Osteocyte (in vitro differentiated cells): ENCODE data around the gene AP2A1. TPM values are rescaled to one million over a fixed set of nuclear protein-coding genes. Genes with fewer than 3 reads are reported as not detected.

Experiments
- DNase-seq: peaks from one replicate; pipeline ENCODE4 v3.0.0; 2021; ENCODE audit warnings: mixed read lengths; ENCODE audit not compliant: unreplicated experiment; ENCODE audit errors: extremely low spot score
- H3K27ac Mint-ChIP-seq: one replicate; pipeline ENCODE4 v1.8.0; 2021; ENCODE audit warnings: mild to moderate bottlenecking, mixed read lengths; ENCODE audit not compliant: unreplicated experiment
- H3K27me3 Mint-ChIP-seq: one replicate; pipeline ENCODE4 v1.8.0; 2021; ENCODE audit warnings: mixed read lengths; ENCODE audit not compliant: unreplicated experiment
- H3K36me3 Mint-ChIP-seq: one replicate; pipeline ENCODE4 v1.8.0; 2021; ENCODE audit warnings: mixed read lengths; ENCODE audit not compliant: unreplicated experiment
- H3K4me1 Mint-ChIP-seq: one replicate; pipeline ENCODE4 v1.8.0; 2021; ENCODE audit warnings: mixed read lengths; ENCODE audit not compliant: unreplicated experiment
- H3K4me3 Mint-ChIP-seq: one replicate; pipeline ENCODE4 v1.8.0; 2021; ENCODE audit warnings: mild to moderate bottlenecking, moderate library complexity, mixed read lengths; ENCODE audit not compliant: unreplicated experiment
- H3K9me3 Mint-ChIP-seq: one replicate; pipeline ENCODE4 v1.8.0; 2021; ENCODE audit warnings: mixed read lengths; ENCODE audit not compliant: unreplicated experiment
- CTCF ChIP-seq: fragments of 200-600 bp; sonication (generic); IDR thresholded peaks from 2 replicates; pipeline ENCODE4 v1.5.0; 2021; ENCODE audit warnings: antibody characterized with exemption, mild to moderate bottlenecking, moderate library complexity
- total RNA-seq: library from RNA; stranded (reverse); gene quantifications from 2 replicates; pipeline ENCODE4 v1.2.1, GENCODE V29; 2021

The AP2A1 gene
- total RNA-seq, 1 donor from 2014 or later, result 133 TPM

- no peak for TF ChIP-seq CTCF
- Mint-ChIP-seq H3K27ac (peak overlapping the region; percentile 100), H3K4me1 (peaks cover 42% of the 10 kb centered on the region), H3K36me3 (no peaks in the 10 kb centered on the region), H3K4me3 (no peak overlapping the region), H3K27me3 (no peaks in the 10 kb centered on the region), H3K9me3 (no peaks in the 10 kb centered on the region)
- DNase-seq, result no peak
These were observed 2.5 kb upstream of the AP2A1 start for GRCh38 chr19:49764341-49764740.

GRCh38 chr19:49766007-49766929 lies 533 bp upstream of the AP2A1 start:
- peak; percentile 100 for DNase-seq
- no peaks in the 10 kb centered on the region for H3K9me3 Mint-ChIP-seq
- H3K4me1 Mint-ChIP-seq, result peaks cover 43% of the 10 kb centered on the region
- TF ChIP-seq CTCF, result no peak
- H3K4me3 Mint-ChIP-seq, result peak overlapping the region; percentile 75
- H3K27ac Mint-ChIP-seq, result peak overlapping the region; percentile 100
- peaks cover 2% of the 10 kb centered on the region for H3K36me3 Mint-ChIP-seq
- no peaks in the 10 kb centered on the region for H3K27me3 Mint-ChIP-seq

DNA sequence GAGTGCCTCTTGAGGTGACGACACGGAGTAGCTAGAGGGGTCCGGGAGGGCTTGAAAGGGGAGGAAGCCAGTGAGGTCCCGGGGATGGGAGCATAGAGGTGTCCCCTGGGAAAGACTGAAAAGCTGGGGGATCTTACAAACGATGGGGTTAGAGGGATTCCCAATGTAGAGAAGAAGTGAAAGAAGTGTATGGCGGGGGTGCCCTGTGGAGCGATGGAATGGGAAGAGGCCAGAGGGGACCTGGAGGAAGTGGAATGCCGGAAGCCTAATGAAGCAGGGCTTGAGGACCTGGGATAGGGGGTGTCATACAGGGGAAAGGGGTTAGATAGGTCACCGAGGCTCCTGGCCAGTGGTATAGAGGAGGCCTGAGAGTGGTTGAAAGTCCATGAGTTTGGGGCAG lies 580 bp downstream of the AP2A1 start:
- Mint-ChIP-seq H3K27me3 (no peaks in the 10 kb centered on the region), H3K4me1 (peaks cover 41% of the 10 kb centered on the region), H3K36me3 (peaks cover 5% of the 10 kb centered on the region), H3K27ac (peak overlapping the region; percentile 91), H3K4me3 (peak overlapping the region; percentile 96), H3K9me3 (no peaks in the 10 kb centered on the region)
- TF ChIP-seq CTCF, result no peak
- DNase-seq, result no peak

GRCh38 chr19:49767967-49768581 lies 1.3 kb downstream of the AP2A1 start:
- Mint-ChIP-seq H3K9me3 (no peaks in the 10 kb centered on the region), H3K27me3 (no peaks in the 10 kb centered on the region), H3K27ac (peak overlapping the region; percentile 91), H3K36me3 (peaks cover 5% of the 10 kb centered on the region), H3K4me1 (peaks cover 38% of the 10 kb centered on the region), H3K4me3 (peak overlapping the region; percentile 96)
- TF ChIP-seq CTCF, result no peak
- no peak for DNase-seq

GRCh38 chr19:49770529-49770928 lies 3.7 kb downstream of the AP2A1 start:
- no peaks in the 10 kb centered on the region for H3K9me3 Mint-ChIP-seq
- no peak overlapping the region for H3K27ac Mint-ChIP-seq
- H3K4me1 Mint-ChIP-seq, result peaks cover 36% of the 10 kb centered on the region
- no peaks in the 10 kb centered on the region for H3K27me3 Mint-ChIP-seq
- TF ChIP-seq CTCF, result no peak
- no peak overlapping the region for H3K4me3 Mint-ChIP-seq
- no peak for DNase-seq
- H3K36me3 Mint-ChIP-seq, result peaks cover 5% of the 10 kb centered on the region
